Hematopoietic multipotent progenitor cell treated with erythropoietin and hydrocortisone succinate and interleukin-3 and kit ligand, for 17 days (in vitro differentiated cells): Measurements from ENCODE around the gene PNPLA1.

Experiments used
- DNase-seq: peaks from one replicate; pipeline ENCODE4 v3.0.0-alpha.2; 2015; ENCODE audit warnings: low spot score

Gene PNPLA1

DNA sequence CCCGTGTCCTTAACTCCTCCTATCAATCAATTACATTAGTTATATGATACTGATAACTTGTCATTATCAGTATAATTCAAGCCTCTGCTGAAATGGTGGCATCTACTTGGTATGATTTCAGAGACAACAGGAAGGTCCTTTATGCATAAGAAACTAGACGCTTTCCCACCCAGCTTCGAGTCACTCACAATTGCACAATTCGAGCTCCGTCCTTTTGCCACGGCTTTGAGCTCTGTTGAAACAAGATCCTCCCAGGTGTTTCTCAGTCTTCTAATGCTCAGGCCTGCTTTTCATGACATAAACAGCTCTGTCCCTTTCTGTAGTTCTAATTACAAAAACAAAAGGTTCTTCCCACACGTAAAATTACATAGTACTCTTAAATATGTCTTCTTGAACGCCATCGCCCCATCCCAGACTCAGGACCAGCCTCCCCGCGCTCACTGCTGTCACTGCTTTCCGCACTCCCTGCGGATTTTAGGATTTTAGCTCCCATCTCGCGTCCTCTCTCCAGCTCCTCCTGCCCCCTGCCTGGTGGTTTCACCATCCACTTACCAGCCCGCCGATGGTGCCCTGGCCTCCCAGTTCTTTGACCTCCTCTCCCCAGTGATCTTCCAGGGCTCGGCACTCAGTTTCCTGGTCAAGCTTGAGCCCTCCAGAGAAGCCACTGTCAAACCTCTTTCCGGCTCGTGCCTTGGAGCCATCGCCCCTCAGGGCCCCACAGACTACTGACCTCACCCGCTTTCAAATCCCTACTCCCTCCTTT, 23.2 kb upstream of the PNPLA1 start:
- no peak for DNase-seq

DNA sequence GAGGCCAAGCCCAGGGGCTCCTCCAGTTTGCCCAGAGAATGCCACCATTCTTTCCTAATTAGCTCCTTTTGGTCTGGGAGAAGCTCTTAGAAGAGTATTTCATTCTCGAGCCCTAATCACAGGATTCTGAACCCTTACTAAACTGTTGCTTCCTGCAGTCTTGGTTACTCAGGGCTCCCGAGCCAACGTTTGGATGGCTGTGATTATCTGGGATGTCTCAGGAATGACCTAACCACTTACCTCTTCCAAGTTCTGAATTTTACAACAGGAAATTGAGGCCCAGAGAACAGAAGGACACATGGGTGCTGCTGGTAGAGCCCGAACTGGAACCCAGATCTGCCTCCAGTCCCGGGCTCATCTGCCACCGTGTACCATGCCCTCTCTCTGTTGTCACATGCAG, 22.2 kb upstream of the PNPLA1 start:
- DNase-seq = no peak

DNA sequence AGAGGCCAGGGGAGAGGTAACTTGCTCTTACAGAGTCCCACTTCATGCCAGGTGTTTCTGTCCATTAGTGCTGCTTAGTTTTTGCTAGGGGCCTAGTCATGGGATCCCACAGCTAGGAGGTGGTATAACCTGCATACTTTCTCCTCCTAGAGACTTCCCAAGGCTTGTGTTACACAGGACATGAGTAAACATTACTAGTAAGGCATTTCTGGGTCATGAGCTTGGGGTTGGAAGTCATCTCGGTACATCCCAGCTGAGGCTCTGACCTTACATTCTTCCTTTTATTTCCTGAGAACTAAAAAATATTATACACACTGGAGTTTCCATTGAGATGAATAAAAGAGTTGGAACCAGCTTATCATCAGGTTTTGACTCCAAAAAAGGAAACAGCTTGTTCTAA, 20.9 kb upstream of the PNPLA1 start:
- no peak for DNase-seq

DNA sequence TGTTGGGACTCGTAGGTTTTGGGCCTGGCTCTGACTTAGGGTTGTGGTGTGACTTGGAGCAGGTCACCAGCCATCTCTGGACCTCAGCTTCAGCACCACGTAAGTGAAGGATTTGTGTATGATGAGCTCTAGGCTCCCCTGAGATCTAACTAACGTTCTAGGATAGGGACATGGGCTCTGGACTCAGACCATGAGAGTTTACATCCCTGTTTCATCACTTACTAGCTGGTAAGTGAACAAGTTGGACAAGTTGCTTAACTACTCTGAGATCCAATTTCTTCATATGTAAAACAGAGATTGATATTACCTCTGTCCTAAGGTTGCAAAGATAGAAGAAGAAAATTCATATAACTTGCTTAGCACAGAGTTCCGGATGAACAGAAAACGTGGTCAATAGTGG, 20.3 kb upstream of the PNPLA1 start:
- no peak for DNase-seq

DNA sequence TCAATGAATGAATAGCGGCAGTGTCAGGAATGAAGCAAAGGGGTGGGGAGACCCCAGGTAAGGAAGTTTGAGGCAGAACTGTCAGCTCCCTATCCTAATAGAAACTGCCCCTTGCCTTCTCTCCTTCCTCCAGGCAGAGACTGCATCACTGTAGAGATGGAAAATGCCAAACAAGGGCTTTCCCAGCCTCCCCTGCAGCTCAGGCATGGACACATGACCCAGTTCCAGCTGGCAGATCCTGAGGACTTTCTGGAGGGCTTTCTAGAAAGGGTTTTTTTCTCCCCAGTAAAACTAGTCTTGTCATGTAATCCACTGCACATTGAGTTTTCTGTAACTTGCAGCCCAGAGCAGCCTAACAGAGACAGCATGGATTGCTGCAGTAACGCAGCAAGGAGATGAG, 17.9 kb upstream of the PNPLA1 start:
- no peak for DNase-seq

DNA sequence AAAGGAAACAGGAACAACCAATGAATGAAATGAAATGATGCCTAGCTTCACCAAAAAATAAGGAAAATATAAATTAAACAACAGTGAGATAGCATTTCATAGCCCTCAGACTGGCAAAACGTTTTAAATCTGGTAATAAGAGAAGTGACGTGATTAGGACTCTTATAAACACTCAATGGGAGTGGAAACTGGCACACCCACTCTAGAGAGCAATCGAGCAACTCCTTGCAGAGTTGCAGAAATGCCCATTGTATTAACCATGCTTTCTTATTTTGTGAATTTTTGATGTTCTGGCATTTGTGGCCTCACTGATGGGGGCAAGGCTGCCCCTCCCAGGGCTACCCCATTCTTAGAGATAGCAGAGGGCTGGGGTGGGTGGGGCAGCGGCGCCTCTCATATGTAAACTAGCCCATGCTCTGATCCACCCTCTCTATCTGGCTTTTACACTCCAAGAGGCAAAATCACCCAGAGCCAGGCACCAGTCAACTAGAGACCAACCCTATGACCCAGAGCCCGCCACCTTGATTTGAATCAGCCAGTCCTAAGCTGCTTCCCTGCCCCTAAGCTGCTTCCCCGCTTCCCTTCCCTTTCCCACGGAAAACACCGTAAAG, 6.4 kb upstream of the PNPLA1 start:
- DNase-seq = peak; percentile 65

DNA sequence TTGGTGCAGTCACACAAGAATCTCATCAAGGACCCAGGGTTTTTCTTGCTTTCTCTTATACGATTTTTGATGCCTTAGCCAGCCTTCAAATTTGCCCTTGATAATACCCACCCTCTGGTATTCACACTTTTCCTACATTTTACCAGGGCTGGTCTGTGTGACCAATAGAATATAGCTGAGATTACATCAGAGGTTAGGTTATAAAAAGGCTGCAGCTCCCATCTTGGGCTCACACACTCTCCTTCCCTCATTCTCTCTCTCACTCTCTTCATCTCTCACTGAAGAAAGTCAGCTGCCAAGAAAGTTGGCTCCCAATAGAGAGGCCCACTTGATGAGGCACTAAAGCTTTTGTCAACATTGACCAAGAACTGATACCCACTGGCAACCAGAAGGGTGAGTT, 4.1 kb upstream of the PNPLA1 start:
- no peak for DNase-seq

DNA sequence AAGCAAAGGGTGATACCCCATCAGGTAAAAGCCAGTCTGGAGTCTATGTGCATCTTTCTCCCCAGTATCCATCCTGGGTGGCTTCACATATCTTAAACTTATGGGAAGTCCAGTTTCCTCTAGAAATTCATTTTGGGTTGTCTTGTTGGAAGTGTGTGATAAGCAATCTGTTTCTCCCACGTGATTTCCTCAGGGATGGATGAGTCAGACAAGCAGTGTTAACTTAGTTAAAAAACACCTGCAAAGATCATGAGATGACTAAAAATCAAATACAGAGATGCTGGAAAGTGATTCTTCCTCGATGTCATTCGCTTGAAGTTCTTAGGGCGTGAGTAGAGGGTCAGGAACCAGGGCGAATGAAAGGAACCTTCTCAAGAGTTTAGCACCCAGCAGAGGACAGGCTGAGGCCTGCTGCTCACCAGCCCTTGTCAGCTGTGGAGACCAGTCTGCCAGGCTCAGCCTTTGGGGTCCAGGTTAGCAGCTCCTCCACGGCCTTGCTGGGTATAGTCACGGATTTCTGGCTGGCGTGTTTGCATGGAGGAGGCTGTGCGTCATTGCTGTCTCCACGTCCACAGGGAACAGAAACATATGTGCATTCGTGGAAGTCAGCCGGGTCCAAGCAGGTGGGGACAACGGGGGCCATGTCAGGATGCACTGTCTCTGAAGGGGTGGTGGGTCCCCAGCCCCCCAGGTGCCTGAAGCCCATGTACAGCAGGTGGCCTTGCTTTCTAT, 2.8 kb upstream of the PNPLA1 start:
- DNase-seq = no peak

DNA sequence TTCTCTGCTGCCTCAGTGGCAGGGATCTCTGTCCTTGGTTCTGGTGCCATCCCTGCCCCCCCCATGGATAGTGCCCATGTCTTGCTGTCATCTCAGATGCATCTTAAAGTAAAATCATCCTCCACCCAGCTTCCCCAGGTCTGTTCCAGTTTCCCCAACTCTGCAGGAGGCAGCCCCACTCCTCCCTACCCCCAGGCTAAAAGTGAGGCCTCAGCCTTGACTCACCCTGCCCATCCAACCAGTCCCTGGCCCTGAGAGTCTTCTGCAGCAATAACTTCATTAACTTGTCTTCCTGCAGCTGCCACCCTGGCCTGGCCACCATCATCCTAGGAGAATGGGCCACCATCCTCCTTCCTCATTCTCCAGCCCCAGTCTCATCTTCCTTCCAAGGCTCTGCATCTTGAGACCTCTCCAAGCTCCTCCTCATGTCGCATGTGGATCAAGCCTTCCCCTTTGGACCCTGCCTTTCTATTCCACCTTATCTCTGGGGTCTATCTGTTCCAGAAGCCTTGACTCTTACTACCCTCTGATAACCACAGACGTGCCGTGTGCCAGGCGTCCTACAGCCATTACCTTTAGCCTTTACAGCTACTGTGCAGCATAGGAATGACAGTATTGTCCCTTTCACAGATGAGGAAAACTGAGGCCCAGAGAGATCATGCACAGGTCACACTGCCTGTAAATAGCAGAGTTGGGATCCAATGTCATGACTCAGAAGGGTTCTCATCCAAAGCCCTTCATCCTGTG, 2.0 kb upstream of the PNPLA1 start:
- DNase-seq = no peak

DNA sequence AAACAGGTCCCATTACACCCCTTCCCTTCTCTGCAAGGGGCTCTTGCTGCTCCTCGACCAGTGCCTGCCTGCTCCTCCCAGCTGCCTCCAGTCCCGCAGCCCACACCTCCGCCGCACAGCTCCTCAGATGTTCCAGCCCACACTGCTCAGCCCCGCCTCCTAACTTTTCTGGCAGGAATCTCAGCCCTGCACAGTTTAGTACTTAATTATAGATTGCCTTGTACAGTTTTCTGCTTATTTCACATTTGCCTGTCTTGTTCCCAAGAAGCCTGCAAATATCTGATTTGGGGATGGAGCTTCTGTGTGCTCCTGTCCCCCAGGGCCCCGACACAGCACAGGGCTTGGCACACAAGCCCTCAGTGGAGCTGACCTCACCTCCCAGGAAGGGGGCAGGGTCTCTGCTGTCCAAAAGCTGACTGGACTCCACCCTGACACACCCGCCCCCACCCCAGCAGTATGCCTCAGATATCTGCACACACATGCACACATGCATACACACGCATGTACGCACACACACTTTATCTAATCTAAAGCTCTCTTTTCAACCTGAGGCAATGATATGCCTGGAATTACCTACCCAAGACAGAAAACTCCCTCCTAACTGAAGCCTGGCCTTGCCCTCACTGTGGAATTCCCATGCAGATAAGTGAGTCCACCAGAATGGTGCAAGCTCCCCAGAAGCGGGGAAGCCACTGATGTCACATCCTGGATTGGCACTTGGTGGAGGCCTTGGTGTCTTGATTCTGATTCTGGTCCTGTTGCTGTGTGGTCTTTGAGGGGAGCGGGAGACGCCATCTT, 1.2 kb upstream of the PNPLA1 start:
- no peak for DNase-seq

DNA sequence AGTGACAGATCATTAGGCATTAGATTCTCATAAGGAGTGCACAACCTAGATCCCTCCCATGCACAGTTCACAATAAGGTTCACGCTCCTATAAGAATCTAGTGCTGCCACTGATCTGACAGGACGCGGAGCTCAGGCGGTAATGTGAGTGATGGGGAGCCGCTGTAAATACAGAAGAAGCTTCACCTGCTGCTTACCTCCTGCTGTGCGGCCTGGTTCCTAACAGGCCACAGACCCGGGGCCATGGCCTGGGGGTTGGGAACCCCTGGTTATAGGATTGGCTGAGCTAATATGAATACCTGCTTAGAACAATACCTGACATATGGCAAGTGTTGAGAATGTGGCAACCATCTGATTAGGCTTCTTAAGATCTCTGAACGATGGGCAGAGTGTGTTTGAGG, 2.4 kb downstream of the PNPLA1 start:
- no peak for DNase-seq

DNA sequence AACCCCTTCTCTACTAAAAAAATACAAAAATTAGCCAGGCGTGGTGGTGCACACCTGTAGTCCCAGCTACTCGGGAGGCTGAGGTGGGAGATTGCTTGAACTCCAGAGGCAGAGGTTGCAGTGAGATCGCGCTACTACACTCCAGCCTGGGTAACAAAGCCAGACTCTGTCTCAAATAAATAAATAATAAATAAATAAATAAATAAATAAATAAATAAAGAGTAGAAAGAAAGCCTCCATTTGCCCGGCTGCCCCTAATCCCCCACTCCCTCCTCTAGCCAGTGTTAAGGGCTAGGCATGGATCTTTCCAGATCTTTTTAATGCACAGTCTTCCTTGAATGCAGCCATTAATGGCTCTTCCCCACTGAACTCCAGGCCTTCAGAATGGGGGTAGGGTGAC, 3.2 kb downstream of the PNPLA1 start:
- no peak for DNase-seq

DNA sequence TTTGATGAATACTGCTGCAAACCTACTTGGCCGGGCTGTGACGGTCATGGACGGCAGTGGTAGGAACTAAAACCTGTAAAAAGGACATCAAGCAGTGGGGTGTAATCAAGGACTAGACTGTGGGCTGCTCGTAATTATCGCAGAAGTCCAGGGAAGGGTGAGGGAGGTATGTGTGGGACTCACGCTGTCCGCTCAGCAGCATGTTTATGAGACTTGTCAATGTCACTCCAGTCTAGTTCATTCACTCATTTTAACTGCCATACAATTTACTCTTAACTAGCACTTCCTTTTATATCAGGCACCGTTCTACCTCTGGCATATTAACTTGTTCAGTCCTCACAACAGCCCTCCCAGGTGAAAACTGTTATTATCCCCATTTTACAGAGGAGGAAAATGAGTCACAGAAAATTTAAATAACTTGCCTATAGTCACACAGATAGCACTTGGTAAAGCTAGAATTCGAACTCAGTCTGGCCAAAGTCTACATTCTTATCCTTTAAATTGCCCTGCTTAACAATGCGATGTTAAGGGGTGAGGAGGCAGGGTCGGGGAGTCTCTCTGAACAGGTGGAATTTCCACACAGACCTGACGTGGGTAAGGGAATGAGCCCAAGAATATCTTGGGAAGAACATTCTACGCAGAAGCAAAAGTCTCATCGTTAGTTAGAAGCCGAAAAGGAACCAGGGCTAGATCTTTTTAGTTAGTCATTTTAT, 4.1 kb downstream of the PNPLA1 start:
- no peak for DNase-seq

DNA sequence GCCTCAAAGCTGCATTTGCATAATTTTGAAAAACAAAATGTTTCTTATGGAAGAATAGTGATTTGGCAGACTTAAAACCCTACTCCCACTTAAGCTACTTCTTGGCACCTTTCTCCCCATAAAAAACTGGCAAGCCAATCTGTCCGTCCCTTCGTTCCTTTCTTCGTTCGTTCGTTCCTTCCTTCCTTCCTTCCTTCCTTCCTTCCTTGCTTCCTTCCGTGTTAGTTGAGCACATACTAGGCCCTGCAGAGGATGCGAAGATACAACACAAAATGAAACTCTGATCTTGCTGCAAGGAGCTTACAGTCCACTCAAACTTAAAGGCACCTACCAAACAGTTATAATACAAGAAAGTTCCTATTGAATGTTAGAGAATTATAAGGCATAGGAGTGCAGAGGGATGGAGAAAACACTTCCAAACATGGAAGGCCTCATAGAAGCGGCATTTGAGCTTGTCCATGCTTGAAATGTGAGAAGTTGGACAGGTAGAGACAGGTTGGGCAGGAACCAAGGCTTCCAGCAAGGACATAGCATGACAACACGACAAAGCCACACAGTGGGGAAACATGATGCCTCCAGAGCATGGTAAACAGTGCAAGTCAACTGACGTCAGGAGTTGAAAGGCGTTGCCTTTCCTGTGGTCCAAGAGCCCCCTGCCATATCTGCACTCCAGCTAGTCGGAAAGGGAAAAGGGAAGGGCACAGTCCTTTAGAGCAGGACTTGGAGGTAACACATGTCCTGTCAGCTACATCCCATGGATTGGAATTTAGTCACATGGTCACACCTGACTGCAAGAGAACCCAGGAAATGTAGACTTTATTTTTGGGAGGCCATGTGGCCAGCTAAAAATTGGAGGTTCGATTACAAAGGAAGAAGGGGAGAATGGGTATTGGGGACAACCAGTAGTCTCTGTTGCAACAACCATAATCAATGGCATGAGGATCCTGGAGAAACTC, 7.0 kb downstream of the PNPLA1 start:
- no peak for DNase-seq

DNA sequence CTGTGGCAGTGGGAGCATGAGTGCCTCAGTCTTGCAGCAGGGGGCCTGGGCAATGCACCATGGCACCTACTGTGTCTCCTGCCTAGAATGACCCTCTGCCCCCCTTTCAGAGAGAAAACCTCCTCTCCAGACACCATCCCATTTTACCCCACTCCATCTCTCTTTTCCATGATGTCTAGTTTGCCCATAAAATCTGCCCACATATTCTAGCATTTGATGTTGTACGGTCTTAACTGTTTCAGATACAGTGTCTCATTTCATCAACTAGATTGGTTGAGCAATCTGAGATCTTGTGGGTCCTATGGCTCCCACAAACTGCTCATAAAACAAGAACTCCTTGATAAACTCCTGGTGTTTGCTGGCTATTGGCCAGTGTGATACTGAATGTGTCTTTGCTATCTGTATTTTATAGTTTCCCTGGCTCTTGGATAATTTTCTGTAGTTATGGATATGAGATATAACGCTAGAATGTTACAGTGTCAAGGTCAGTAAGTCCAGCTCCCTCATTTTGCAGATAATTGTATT, 8.1 kb downstream of the PNPLA1 start:
- DNase-seq = no peak

DNA sequence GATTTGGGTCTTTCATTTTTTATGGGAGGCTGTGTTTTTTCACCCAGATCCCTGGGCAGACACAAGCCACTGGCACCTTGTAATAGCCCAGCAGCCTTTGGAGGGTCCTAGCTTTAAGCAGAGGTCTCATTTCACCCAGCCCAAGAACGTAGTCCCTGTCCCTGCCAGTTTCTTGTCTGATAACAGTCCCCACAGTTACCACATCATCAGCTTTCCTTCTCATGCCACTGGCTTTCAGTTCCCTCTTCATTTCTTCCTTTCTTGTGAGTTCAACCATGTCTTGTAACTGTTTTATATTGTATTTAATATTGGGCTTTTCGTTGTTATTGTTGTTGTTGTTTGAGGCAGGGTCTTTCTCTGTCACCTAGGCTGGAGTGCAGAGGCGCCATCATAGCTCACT, 10.6 kb downstream of the PNPLA1 start:
- DNase-seq = no peak

DNA sequence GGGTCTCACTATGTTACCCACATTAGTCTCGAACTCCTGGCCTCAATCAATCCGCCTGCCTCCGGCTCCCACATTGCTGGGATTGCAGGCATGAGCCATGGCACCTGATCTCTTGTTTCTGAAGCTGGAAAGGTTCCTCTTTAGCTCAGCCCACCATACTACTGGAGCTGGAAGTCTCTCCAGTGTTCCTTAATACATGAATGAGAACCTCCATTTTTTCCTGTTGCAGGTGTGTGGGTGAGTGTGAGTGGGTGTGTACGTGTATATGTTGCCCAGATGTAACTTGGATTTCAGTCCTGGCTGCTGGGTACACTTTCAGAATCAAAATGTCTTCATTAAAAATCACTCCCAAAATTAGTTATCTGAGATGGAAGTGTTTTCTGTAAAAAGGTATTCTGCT, 11.1 kb downstream of the PNPLA1 start:
- no peak for DNase-seq

DNA sequence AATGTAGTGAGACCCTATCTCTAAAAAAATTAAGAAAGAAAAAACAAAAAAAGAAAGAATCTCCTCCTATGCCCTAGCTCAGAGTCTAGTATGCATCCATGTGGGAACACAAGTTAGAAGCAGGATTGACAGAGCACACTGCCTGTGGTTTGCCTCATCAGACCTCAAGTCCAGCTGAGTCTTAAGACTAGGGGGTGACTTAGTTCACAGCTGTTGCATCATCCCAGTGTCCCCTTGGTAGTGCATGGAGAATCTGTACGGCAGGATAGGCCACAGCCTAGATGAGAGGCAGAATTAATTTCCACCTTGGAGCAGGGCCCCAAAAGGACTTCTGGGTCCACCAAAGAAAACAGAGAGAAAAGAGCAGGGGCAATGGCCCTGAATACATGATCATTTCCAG, 13.7 kb downstream of the PNPLA1 start:
- no peak for DNase-seq

DNA sequence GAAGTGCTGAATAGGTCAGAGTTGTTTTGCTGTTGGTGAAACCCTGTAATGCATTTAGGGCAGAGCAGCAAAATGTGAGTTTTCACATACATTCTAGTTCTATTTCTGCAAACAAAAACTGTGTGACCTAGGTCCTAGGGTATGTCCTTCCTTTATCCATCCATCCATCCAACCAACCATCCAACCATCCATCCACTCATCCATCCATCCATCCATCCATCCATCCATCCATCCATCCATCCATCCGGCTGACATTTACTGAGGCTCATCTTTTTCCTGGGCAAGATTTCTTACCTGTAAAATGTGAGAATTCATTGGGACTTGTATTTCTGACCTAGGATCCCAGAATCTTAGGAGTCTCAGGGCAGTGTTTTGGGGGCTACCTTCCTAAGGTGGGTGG, 14.5 kb downstream of the PNPLA1 start:
- no peak for DNase-seq

DNA sequence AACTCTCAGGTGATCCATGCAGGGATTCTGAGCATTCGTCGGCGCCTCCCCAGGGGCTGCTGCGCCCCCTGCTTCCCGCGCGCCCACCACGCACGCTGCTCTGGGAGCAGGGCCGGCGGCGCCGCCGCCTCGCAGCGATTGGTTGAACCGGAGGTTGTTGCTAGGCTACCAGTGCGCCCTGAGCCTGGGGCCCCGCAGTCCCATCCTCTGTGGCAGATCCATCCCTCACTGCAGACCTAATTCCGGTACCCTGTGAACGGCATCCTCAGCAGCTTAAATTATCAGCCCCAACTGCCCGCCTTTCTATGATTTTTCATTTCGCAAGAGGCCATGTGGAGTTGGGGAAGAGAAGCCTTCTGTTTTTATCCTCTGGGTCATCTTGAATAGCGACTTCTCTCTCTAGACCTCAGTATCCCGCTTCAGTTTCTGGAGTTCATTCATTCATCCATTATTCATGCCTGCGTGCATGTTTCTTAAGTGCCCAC, 15.4 kb downstream of the PNPLA1 start:
- no peak for DNase-seq
